ENCODE results near the gene PCDHGA10. TPM values are rescaled to one million over a fixed set of nuclear protein-coding genes. Genes with fewer than 3 reads are reported as not detected.
"Not testable (repeated sequence)": the region's sequence is repeated elsewhere in the genome, so short reads cannot be mapped to it uniquely, and the experiment has no call there.

The PCDHGA10 gene
- total RNA-seq: 4.0 and 12.4 TPM in 2 replicates

DNA sequence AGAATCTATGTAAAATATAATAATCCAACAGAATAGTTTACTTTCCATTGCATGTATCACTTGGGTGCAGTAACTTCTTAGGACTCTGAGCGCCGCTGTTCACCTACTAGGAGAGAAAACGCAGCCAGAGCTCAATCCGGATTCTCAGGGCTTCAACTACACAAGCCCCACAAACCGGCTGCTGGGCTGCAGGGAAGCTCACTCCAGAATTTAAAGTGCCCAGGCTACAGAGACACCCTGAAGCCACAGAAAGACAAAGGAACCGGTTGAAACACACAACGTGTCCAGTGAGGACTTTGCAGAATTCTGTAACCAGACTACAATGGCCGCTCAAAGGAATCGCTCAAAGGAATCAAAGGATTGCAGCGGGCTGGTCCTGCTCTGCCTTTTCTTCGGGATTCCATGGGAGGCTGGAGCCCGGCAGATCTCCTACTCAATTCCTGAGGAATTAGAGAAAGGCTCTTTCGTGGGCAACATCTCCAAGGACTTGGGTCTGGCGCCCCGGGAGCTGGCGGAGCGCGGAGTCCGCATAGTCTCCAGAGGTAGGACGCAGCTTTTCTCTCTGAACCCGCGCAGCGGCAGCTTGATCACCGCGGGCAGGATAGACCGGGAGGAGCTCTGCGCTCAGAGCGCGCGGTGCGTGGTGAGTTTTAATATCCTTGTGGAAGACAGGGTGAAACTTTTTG, at the start of gene PCDHGA10:
Gene PCDHGA10 (plus strand): TSS at position 134 of the 686 bp plus-strand sequence. CDS start 189 bp downstream, at position 323.
- no peak for DNase-seq (ENCODE audit: extremely low read depth, low read depth, low spot score)

DNA sequence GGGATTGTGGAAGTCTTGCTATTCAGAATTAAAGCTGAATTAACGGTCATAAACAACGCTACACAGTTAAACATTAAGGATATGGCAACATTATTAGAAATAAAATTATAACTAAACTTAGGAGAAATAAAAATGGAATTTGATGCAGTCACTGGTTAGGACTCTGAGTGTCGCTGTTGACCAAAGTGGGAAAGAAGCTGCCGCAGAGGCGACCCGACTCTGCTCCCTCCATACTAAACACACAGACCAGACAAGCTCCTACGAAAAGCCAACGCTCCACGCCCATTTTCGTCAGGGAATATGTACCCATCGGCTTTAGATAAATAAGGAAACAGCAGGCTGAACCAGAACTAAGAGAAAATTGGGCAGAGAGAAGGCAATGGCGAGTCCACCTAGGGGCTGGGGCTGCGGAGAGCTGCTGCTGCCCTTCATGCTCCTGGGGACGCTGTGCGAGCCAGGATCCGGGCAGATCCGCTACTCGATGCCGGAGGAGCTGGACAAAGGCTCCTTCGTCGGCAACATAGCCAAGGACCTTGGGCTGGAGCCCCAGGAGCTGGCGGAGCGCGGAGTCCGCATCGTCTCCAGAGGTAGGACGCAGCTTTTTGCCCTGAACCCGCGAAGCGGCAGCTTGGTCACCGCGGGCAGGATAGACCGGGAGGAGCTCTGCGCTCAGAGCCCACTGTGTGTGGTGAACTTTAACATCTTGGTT, 48.7 kb upstream of the PCDHGA10 start, which contains the start of gene PCDHGA5:
Gene PCDHGA5 (plus strand): TSS at position 211 of the 709 bp plus-strand sequence. CDS start 169 bp downstream, at position 380.
- DNase-seq (ENCODE audit: extremely low read depth, low read depth, low spot score): no peak

DNA sequence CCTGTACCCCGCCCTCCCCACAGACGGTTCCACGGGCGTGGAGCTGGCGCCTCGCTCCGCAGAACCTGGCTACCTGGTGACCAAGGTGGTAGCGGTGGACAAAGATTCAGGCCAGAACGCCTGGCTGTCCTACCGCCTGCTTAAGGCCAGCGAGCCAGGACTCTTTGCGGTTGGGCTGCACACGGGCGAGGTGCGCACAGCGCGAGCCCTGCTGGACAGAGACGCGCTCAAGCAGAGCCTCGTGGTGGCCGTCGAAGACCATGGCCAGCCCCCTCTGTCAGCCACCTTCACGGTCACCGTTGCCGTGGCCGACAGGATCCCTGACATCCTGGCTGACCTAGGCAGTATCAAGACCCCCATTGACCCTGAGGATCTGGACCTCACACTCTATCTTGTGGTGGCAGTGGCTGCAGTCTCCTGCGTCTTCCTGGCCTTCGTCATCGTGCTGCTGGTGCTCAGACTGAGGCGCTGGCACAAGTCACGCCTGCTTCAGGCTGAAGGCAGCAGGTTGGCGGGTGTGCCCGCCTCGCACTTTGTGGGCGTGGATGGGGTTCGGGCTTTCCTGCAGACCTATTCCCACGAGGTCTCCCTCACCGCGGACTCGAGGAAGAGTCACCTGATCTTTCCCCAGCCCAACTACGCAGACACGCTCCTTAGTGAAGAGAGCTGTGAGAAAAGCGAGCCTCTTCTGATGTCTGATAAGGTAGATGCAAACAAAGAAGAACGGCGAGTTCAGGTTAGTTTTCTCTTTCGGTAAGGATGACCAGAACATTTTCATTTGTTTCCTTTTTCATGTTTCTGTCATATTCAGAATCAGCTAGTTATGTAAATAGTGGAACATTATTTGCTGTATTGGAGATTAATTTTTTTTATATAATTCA, 46.5 kb upstream of the PCDHGA10 start:
- DNase-seq (ENCODE audit: extremely low read depth, low read depth, low spot score): no peak

DNA sequence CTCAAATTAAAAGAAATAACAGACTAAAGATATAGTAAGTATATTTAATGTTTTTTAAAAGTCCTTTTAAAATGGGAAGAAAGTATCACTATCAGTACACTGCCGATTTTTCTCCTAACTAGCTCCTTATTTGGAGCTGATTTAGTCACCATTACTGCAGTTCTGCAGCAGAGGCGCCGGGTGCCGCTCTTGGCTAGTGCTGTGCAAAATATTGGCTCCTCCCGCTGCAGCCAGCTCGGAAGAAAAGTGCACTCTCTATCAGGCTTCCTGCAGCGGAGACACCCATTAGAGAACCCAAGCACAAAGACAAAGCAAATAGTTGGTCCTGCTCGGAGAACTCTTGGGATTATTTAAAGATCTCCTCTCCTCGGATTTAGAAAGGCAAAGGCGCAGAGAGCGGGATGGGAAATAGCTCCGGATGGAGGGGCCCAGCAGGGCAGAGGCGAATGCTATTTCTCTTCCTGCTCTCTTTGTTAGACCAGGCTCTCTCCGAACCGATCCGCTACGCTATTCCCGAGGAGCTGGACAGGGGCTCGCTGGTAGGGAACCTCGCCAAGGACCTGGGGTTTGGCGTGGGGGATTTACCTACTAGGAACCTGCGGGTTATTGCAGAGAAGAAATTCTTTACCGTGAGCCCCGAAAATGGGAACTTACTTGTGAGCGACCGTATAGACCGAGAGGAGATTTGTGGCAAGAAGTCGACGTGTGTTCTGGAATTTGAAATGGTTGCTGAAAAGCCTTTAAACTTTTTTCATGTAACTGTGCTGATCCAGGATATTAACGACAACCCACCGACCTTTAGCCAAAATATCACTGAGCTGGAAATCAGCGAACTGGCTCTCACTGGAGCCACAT, 42.6 kb upstream of the PCDHGA10 start, which contains the start of gene PCDHGB3:
Gene PCDHGB3 (plus strand): TSS at position 249 of the 855 bp plus-strand sequence. CDS start 153 bp downstream, at position 402.
- DNase-seq (ENCODE audit: extremely low read depth, low read depth, low spot score): no peak

DNA sequence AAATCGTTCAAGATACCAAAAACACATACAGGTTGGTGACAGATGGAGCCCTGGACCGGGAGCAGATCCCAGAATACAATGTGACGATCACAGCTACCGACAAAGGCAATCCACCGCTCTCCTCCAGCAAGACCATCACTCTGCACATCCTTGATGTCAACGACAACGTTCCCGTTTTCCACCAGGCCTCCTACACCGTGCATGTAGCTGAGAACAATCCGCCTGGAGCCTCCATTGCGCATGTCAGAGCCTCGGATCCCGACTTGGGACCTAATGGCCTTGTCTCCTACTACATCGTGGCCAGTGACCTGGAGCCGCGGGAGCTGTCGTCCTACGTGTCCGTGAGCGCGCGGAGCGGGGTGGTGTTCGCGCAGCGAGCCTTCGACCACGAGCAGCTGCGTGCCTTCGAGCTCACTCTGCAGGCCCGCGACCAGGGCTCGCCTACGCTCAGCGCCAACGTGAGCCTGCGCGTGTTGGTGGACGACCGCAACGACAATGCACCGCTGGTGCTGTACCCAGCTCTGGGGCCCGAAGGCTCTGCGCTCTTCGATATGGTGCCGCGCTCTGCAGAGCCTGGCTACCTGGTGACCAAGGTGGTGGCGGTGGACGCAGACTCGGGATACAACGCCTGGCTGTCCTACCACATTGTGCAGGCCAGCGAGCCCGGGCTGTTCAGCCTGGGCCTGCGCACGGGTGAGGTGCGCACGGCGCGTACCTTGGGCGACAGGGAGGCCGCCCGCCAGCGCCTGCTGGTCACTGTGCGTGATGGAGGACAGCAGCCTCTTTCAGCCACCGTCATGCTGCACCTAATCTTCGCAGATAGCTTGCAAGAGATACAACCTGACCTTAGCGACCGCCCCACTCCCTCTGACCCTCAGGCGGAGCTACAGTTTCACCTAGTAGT, 41.0 kb upstream of the PCDHGA10 start:
- no peak for DNase-seq (ENCODE audit: extremely low read depth, low read depth, low spot score)

DNA sequence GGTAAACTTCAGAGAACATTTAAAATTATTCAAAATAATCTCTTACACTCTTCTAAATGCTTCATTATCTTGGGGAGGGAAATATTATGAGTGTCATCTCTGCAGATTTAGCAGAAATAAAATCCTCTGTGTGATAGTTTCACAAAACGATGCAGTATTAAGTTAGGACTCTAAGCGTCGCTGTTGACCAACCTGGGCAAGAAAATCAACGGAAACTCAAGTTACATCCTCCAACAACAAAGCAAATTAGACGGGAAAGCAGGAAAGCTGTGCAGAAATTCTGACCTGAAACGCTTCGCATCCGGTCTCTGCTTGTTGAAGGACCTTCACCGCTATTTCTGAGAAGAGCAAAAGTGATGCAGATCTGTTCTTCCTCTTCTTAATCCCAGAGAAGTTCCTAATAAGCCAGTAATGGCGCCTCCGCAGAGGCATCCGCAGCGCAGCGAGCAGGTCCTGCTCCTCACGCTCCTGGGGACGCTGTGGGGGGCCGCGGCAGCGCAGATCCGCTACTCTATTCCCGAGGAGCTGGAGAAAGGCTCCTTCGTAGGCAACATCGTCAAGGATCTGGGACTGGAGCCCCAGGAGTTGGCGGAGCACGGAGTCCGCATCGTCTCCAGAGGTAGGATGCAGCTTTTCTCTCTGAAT, 39.0 kb upstream of the PCDHGA10 start, which contains the start of gene PCDHGA6:
Gene PCDHGA6 (plus strand): TSS at position 219 of the 645 bp plus-strand sequence. CDS start 193 bp downstream, at position 412.
- no peak for DNase-seq (ENCODE audit: extremely low read depth, low read depth, low spot score)

DNA sequence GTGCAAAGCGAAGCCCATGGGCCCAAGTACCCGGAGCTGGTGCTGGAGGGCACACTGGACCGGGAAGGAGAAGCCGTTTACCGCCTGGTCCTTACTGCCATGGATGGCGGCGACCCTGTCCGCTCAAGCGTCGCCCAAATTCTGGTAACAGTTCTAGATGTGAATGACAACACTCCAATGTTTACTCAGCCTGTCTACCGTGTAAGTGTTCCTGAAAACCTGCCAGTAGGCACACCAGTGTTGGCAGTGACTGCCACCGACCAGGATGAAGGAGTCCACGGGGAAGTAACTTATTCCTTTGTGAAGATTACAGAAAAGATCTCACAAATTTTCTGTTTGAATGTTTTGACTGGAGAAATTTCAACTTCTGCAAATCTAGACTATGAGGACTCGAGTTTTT, 38.2 kb upstream of the PCDHGA10 start:
- no peak for DNase-seq (ENCODE audit: extremely low read depth, low read depth, low spot score)

DNA sequence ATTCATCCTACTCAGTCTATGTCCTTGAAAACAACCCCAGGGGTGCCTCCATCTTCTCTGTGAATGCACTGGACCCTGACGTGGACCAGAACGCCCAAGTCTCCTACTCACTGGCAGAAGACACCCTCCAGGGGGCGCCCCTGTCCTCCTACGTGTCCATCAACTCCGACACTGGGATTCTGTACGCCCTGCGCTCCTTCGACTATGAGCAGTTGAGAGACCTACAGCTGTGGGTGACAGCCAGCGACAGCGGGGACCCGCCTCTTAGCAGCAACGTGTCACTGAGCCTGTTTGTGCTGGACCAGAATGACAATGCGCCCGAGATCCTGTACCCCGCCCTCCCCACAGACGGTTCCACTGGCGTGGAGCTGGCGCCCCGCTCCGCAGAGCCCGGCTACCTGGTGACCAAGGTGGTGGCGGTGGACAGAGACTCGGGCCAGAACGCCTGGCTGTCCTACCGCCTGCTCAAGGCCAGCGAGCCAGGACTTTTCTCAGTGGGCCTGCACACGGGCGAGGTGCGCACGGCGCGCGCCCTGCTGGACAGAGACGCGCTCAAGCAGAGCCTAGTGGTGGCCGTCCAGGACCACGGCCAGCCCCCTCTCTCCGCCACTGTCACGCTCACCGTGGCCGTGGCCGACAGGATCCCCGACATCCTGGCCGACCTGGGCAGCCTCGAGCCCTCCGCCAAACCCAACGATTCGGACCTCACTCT, 37.2 kb upstream of the PCDHGA10 start:
- not testable (repeated sequence) for DNase-seq (ENCODE audit: extremely low read depth, low read depth, low spot score)

DNA sequence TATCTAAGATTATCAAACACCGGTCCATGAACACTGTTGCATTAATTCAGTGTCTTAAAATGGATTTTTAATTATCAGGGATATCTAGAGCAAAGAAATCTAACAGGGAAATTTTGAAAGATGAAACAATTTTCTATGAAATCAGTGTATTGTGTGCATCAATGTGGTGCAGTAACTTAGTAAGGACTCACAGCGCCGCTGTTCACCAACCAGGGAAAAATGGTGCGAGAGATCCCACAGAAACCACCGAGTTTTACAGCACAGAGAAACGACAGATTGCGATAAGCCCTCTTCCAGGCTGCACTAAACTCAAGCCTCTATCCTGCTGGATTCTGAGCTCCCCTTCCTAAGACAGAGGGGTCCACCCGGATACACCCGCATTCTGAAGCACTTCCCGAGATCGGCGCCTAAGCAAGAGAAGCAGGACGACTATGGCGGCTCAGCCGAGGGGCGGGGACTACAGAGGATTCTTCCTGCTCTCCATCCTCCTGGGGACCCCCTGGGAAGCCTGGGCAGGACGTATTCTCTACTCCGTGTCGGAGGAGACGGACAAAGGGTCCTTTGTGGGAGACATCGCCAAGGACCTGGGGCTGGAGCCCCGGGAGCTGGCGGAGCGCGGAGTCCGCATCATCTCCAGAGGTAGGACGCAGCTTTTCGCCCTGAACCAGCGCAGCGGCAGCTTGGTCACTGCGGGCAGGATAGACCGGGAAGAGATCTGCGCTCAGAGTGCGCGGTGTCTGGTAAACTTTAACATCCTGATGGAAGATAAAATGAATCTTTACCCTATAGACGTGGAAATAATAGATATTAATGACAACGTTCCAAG, 30.1 kb upstream of the PCDHGA10 start, which contains the start of gene PCDHGA7:
Gene PCDHGA7 (plus strand): TSS at position 274 of the 826 bp plus-strand sequence. CDS start 158 bp downstream, at position 432.
- DNase-seq (ENCODE audit: extremely low read depth, low read depth, low spot score): no peak

DNA sequence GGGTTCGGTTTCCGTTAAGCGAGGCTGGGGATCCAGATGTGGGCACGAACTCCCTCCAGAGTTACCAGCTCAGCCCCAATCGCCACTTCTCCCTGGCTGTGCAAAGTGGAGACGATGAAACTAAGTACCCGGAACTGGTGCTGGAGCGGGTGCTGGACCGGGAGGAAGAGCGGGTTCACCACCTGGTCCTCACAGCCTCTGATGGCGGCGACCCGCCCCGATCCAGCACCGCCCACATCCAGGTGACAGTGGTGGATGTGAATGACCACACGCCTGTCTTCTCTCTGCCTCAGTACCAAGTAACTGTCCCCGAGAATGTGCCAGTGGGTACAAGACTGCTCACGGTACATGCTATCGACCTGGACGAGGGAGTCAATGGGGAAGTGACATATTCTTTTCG, 29.4 kb upstream of the PCDHGA10 start:
- no peak for DNase-seq (ENCODE audit: extremely low read depth, low read depth, low spot score)

DNA sequence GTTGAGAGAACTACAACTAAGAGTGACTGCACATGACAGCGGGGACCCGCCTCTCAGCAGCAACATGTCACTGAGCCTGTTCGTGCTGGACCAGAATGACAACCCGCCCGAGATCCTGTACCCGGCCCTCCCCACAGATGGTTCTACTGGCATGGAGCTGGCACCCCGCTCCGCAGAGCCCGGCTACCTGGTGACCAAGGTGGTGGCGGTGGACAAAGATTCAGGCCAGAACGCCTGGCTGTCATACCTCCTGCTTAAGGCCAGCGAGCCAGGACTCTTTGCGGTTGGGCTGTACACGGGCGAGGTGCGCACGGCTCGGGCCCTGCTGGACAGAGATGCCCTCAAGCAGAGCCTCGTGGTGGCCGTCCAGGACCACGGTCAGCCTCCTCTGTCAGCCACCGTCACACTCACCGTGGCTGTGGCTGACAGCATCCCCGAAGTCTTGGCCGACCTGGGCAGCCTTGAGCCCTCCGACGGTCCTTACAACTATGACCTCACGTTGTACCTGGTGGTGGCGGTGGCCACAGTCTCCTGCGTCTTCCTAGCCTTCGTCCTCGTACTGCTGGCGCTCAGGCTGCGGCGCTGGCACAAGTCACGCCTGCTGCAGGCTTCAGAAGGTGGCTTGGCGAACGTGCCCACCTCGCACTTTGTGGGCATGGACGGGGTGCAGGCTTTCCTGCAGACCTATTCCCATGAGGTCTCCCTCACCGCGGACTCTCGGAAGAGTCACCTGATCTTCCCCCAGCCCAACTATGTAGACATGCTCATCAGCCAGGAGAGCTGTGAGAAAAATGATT, 28.1 kb upstream of the PCDHGA10 start:
- DNase-seq (ENCODE audit: extremely low read depth, low read depth, low spot score): no peak

DNA sequence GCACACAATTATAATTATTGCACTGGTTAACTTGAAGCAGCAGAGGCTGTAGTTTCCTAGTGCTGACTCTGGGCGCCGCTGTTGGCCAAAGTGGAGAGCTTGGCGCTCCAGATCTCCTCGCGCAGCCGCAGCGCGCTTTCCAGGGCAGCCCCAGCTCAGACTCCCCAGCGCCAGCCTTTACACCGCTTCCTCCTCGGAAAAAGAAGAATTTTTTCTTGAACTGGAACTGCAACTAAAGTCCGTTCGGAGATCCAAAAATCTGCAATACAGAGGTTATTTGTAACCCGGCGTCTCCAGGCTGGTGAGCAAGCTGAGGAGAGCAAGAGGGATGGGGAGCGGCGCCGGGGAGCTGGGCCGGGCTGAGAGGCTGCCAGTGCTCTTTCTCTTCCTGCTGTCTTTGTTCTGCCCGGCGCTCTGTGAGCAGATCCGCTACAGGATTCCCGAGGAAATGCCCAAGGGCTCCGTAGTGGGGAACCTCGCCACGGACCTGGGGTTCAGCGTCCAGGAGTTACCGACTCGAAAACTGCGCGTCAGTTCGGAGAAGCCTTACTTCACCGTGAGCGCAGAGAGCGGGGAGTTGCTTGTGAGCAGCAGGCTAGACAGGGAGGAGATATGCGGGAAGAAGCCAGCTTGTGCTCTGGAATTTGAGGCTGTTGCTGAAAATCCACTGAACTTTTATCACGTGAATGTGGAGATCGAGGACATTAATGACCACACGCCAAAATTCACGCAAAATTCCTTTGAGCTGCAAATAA, 25.1 kb upstream of the PCDHGA10 start, which contains the start of gene PCDHGB4:
Gene PCDHGB4 (plus strand): TSS at position 142 of the 755 bp plus-strand sequence. CDS start 187 bp downstream, at position 329.
- DNase-seq (ENCODE audit: extremely low read depth, low read depth, low spot score): not testable (repeated sequence)

DNA sequence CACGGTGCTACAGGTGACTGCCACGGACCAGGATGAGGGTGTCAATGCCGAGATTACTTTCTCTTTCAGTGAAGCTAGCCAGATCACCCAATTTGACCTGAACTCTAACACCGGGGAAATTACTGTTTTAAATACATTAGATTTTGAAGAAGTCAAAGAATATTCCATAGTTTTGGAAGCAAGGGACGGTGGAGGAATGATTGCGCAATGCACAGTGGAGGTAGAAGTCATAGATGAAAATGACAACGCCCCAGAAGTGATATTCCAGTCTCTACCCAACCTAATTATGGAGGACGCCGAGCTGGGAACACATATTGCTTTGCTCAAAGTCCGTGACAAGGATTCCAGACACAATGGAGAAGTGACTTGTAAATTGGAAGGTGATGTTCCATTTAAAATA, 24.1 kb upstream of the PCDHGA10 start:
- DNase-seq (ENCODE audit: extremely low read depth, low read depth, low spot score): no peak

DNA sequence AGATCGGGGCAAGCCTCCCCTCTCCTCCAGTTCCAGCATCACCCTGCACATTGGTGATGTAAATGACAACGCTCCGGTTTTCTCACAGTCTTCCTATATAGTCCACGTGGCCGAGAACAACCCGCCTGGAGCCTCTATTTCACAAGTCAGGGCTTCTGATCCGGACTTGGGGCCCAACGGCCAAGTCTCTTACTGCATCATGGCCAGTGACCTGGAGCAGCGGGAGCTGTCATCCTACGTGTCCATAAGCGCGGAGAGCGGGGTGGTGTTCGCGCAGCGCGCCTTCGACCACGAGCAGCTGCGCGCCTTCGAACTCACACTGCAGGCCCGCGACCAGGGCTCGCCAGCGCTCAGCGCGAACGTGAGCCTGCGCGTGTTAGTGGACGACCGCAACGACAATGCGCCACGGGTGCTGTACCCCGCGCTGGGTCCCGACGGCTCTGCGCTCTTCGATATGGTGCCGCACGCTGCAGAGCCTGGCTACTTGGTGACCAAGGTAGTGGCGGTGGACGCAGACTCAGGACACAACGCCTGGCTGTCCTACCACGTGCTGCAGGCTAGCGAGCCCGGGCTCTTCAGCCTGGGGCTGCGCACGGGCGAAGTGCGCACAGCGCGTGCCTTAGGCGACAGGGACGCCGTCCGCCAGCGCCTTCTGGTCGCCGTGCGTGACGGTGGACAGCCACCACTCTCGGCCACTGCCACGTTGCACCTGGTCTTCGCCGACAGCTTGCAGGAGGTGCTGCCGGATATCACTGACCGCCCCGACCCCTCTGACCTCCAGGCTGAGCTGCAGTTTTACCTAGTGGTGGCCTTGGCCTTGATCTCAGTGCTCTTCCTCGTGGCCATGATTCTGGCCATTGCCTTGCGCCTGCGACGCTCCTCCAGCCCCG, 23.4 kb upstream of the PCDHGA10 start:
- DNase-seq (ENCODE audit: extremely low read depth, low read depth, low spot score): no peak

All from glomerular endothelial cell (primary cell).